ENCODE measurements around the gene NEK1. TPM values are rescaled to one million over a fixed set of nuclear protein-coding genes. Genes with fewer than 3 reads are reported as not detected.

NEK1 gene
- total and polyA plus RNA-seq, 2 of the 8 experiments (the other 6 are each of a cell fraction or from before 2014, with no cell fraction given) = 3.9 to 11.7 TPM

GRCh38 chr4:169492436-169493163 is 119.8 kb downstream of the NEK1 start:
- Histone ChIP-seq H2BK5ac (ENCODE audit: low read depth, low read length) (no peak overlapping the region), H2BK20ac (ENCODE audit: low read length) (no peak overlapping the region), H2AK5ac (ENCODE audit: low read depth, low read length) (no peak overlapping the region), H3K18ac (ENCODE audit: extremely low read depth, low read length) (no peak overlapping the region), H3K4ac (replicated peaks; ENCODE audit: insufficient read length, low read depth, low read length) (no peak overlapping the region), H3K4me2 (ENCODE audit: insufficient read depth in 1 of 2, low read depth in 2 of 2, low read length in 2 of 2) (no peak overlapping the region), H3K4me3 (ENCODE audit: extremely low read depth in 1 of 4, insufficient read depth in 2 of 4, low read depth in 3 of 4, low read length in 4 of 4) (no peak overlapping the region), H3K79me2 (ENCODE audit: control insufficient read depth in 1 of 2, insufficient read depth in 2 of 2, low read length in 2 of 2) (no peaks in the 10 kb centered on the region), H3K27me3 (replicated peaks in 1 of 4; ENCODE audit: control insufficient read depth in 3 of 4, extremely low read depth in 1 of 4, insufficient read depth in 3 of 4, low read length in 3 of 4) (no peaks in the 10 kb centered on the region), H3K27ac (ENCODE audit: low read depth, low read length) (no peak overlapping the region), H4K5ac (ENCODE audit: insufficient read length, low read depth, low read length) (no peak overlapping the region), H3K9ac (replicated peaks in 1 of 4; ENCODE audit: extremely low read depth in 1 of 4, low read depth in 3 of 4, low read length in 3 of 4) (no peak overlapping the region), H3K9me3 (ENCODE audit: insufficient read depth in 2 of 2, low read depth in 1 of 2, low read length in 1 of 2) (no peaks in the 10 kb centered on the region), H4K20me1 (replicated peaks in 1 of 2; ENCODE audit: control insufficient read depth in 1 of 2, insufficient read depth in 2 of 2, low read length in 2 of 2) (no peaks in the 10 kb centered on the region), H3K23me2 (ENCODE audit: low read depth, low read length) (no peaks in the 10 kb centered on the region), H4K8ac (ENCODE audit: extremely low read depth, insufficient read depth, low read length) (no peak overlapping the region), H2AFZ (ENCODE audit: low read length) (no peak overlapping the region), H2BK15ac (ENCODE audit: low read length) (no peak overlapping the region), H3K36me3 (ENCODE audit: control insufficient read depth in 2 of 4, insufficient read depth in 4 of 4, low read length in 3 of 4) (no peaks in the 10 kb centered on the region), H3K79me1 (ENCODE audit: low read depth, low read length) (no peaks in the 10 kb centered on the region), H3K4me1 (replicated peaks in 1 of 4; ENCODE audit: control insufficient read depth in 3 of 4, insufficient read depth in 4 of 4, low read length in 3 of 4) (no peaks in the 10 kb centered on the region), H3K56ac (replicated peaks; ENCODE audit: insufficient read length, low read depth, low read length) (no peak overlapping the region), H3K23ac (ENCODE audit: insufficient read length) (no peak overlapping the region), H3K14ac (ENCODE audit: insufficient read length) (no peak overlapping the region), H4K91ac (replicated peaks; ENCODE audit: insufficient read length, low read length) (no peak overlapping the region), H2BK12ac (ENCODE audit: low read depth, low read length) (no peak overlapping the region), H2BK120ac (replicated peaks; ENCODE audit: low read depth, low read length) (no peak overlapping the region)
- POLR2A ChIA-PET (ENCODE audit: partially characterized antibody) = no interaction called here
- CTCF ChIA-PET (ENCODE audit: partially characterized antibody) = interaction anchor here (0.6 to 2.3 kb wide), 31 partner anchors 10 to 906 kb away, joined by 3 to 10 read pairs (median 4); no protein-coding TSS in a partner anchor
- TF ChIP-seq CTCF (IDR thresholded peaks at IDR 0.05; ENCODE audit: control extremely low read depth in 1 of 3, insufficient read depth in 1 of 3, low read depth in 1 of 3, low read length in 3 of 3) (peak in 2 of 3 experiments; percentile 68 to 69; a peak in 3 of 4 replicates), RAD21 (IDR thresholded peaks at IDR 0.05 in 1 of 2, conservative IDR thresholded peaks at IDR 0.05 in 1 of 2; ENCODE audit: low read depth in 2 of 2, low read length in 2 of 2) (peak; percentile 80 to 84), TBP (IDR thresholded peaks at IDR 0.05; ENCODE audit: low read depth, low read length) (no peak)
- DNase-seq (ENCODE audit: low read depth in 1 of 2, low spot score in 2 of 2) (peak; percentile 10 to 68), FAIRE-seq (peak; percentile 94)
- 62% methylated on average over 10 of the region's 10 CpGs; no CpG with 5 or more reads in 1 of the 2 experiments for WGBS, 2 experiments (ENCODE audit: extremely low coverage in 1 of 2, insufficient coverage in 1 of 2, insufficient read length in 1 of 2, insufficient replicate concordance in 2 of 2, low coverage in 1 of 2, low lambda C conversion rate in 2 of 2, missing lambda C conversion rate in 1 of 2)
